ENCODE results near the gene TNNC1.

The TNNC1 gene

GRCh38 chr3:52456800-52457183 is 3.0 kb upstream of the TNNC1 start:
- DNase-seq: no peak

GRCh38 chr3:52456169-52456799 is 2.4 kb upstream of the TNNC1 start:
- no peak for DNase-seq

GRCh38 chr3:52455283-52456168 is 1.7 kb upstream of the TNNC1 start, which contains the start of gene NISCH:
Gene NISCH, plus strand, starts transcription at chr3:52455604. Its CDS starts 38 bp downstream, at chr3:52455642.
- DNase-seq: peak; percentile 84 to 96 (median 92)

GRCh38 chr3:52454938-52455282 is 1.1 kb upstream of the TNNC1 start:
- no peak for DNase-seq

- DNase-seq: no peak
Measured at GRCh38 chr3:52454250-52454937, 553 bp upstream of the TNNC1 start.

- DNase-seq: no peak
Measured at GRCh38 chr3:52452570-52453221, 1.1 kb downstream of the TNNC1 start.

GRCh38 chr3:52452126-52452525 is 1.7 kb downstream of the TNNC1 start:
- DNase-seq: no peak

- DNase-seq: no peak
Measured at GRCh38 chr3:52451237-52452083, 2.4 kb downstream of the TNNC1 start.

GRCh38 chr3:52450489-52451236 is 3.2 kb downstream of the TNNC1 start:
- no peak for DNase-seq

- no peak for DNase-seq
Measured at GRCh38 chr3:52447512-52448355, 6.1 kb downstream of the TNNC1 start.

- DNase-seq: peak; percentile 75 to 84 (median 81)
Measured at GRCh38 chr3:52446631-52447511, 7.0 kb downstream of the TNNC1 start.

GRCh38 chr3:52446042-52446441 is 7.8 kb downstream of the TNNC1 start:
- DNase-seq: no peak

- DNase-seq: peak; percentile 79 to 91 (median 88)
Measured at GRCh38 chr3:52444860-52445793, 8.7 kb downstream of the TNNC1 start, which contains the start of gene SEMA3G. Gene SEMA3G, minus strand, starts transcription at chr3:52445103. Its CDS starts 76 bp downstream, at chr3:52445027.

GRCh38 chr3:52443791-52444687 is 9.8 kb downstream of the TNNC1 start:
- no peak for DNase-seq

GRCh38 chr3:52443268-52443610 is 10.6 kb downstream of the TNNC1 start:
- DNase-seq: no peak

GRCh38 chr3:52442409-52443267 is 11.2 kb downstream of the TNNC1 start:
- DNase-seq: no peak

Measured in suppressor macrophage treated with lipopolysaccharide for 1 hour (primary cell).